GM23338 (cell line): ENCODE data around the gene LSM14A.

Experiments
- CREB1 ChIP-seq: fragments of 250-450 bp; sonication (Bioruptor Pico); IDR thresholded peaks from 2 replicates; pipeline ENCODE4 v1.5.0; 2020; ENCODE audit warnings: low read depth, mild to moderate bottlenecking, moderate library complexity
- EZH2 ChIP-seq: fragments of 200-600 bp; sonication (generic); IDR thresholded peaks from one replicate; pipeline ENCODE4 v1.8.0; 2017; ENCODE audit warnings: antibody characterized with exemption, mild to moderate bottlenecking, low read depth; ENCODE audit not compliant: unreplicated experiment
- EZH2phosphoT487 ChIP-seq: fragments of 200-600 bp; sonication (generic); IDR thresholded peaks from one replicate; pipeline ENCODE4 v1.8.1; 2018; ENCODE audit warnings: antibody characterized with exemption; ENCODE audit not compliant: unreplicated experiment
- JUNB ChIP-seq: IDR thresholded peaks from one replicate; pipeline ENCODE4 v1.6.1; 2016; ENCODE audit warnings: antibody characterized with exemption; ENCODE audit not compliant: unreplicated experiment
- REST ChIP-seq: IDR thresholded peaks from one replicate; pipeline ENCODE4 v1.6.1; 2018; ENCODE audit warnings: antibody characterized with exemption; ENCODE audit not compliant: unreplicated experiment
- TF ChIP-seq, protein P1 (sequence below), 2 experiments: fragments of 200-600 bp in 1 of 2; sonication (generic) in 1 of 2; conservative IDR thresholded peaks; 2 replicates each; pipeline versions ENCODE4 v1.5.1 to v1.6.1; 2016 to 2017; ENCODE audit warnings: antibody characterized with exemption in 2 of 2, low read depth in 2 of 2, mild to moderate bottlenecking in 2 of 2, moderate library complexity in 1 of 2
- TF ChIP-seq, protein P2 (sequence below): IDR thresholded peaks from 2 replicates; pipeline ENCODE4 v1.6.1; 2016; ENCODE audit warnings: antibody characterized with exemption

DNA sequence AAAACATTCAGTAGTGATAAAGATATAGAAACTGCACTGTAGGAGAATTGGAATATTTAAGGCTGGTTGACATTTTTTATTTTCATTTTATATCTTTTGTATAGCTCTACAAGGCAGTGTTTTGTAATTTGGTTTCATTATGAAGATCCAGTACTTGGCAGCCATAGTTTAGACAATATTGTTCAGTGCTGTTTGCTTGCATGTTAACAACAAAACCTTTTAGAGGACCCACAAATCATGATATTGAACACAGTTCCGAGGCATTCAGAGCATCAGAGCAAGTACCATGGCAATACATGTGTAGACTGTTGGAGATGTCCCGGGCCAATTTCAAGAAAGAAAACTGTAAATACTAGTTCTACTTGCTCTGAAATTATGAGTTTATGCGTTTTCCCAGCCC is 56.5 kb downstream of the LSM14A start:
- TF ChIP-seq, protein P1, sequence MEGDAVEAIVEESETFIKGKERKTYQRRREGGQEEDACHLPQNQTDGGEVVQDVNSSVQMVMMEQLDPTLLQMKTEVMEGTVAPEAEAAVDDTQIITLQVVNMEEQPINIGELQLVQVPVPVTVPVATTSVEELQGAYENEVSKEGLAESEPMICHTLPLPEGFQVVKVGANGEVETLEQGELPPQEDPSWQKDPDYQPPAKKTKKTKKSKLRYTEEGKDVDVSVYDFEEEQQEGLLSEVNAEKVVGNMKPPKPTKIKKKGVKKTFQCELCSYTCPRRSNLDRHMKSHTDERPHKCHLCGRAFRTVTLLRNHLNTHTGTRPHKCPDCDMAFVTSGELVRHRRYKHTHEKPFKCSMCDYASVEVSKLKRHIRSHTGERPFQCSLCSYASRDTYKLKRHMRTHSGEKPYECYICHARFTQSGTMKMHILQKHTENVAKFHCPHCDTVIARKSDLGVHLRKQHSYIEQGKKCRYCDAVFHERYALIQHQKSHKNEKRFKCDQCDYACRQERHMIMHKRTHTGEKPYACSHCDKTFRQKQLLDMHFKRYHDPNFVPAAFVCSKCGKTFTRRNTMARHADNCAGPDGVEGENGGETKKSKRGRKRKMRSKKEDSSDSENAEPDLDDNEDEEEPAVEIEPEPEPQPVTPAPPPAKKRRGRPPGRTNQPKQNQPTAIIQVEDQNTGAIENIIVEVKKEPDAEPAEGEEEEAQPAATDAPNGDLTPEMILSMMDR (conservative IDR thresholded peaks at IDR 0.05; ENCODE audit: low read depth in 2 of 2): no peak
- TF ChIP-seq JUNB (no peak), EZH2 (no peak), REST (no peak), CREB1 (CRISPR knock-in tag) (no peak), EZH2phosphoT487 (no peak)
- TF ChIP-seq, protein P2, sequence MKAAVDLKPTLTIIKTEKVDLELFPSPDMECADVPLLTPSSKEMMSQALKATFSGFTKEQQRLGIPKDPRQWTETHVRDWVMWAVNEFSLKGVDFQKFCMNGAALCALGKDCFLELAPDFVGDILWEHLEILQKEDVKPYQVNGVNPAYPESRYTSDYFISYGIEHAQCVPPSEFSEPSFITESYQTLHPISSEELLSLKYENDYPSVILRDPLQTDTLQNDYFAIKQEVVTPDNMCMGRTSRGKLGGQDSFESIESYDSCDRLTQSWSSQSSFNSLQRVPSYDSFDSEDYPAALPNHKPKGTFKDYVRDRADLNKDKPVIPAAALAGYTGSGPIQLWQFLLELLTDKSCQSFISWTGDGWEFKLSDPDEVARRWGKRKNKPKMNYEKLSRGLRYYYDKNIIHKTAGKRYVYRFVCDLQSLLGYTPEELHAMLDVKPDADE: no peak
